IMR-90 (cell line): ENCODE measurements around the gene CNTN4.

Experiments
- BHLHE40 ChIP-seq: fragments of 150-350 bp; IDR thresholded peaks from 2 replicates; pipeline ENCODE4 v1.6.1; 2016; ENCODE audit warnings: mild to moderate bottlenecking, low read depth, low read length
- CEBPB ChIP-seq: IDR thresholded peaks from 2 replicates; pipeline ENCODE4 v1.6.1; 2012; ENCODE audit warnings: low read depth, low read length, improper control_type of control experiment
- CTCF ChIP-seq: conservative IDR thresholded peaks from 2 replicates; pipeline ENCODE4 v1.5.1; 2012; ENCODE audit warnings: mild to moderate bottlenecking, low read depth, low read length, improper control_type of control experiment
- ELK1 ChIP-seq: fragments of 150-350 bp; IDR thresholded peaks from 2 replicates; pipeline ENCODE4 v1.6.1; 2016; ENCODE audit warnings: low read depth, mild to moderate bottlenecking, low read length, moderate library complexity, borderline replicate concordance
- FOS ChIP-seq: fragments of 150-350 bp; IDR thresholded peaks from 2 replicates; pipeline ENCODE4 v1.6.1; 2016; ENCODE audit warnings: low read depth, low read length
- MAFK ChIP-seq: IDR thresholded peaks from 2 replicates; pipeline ENCODE4 v1.6.1; 2012; ENCODE audit warnings: low read depth, low read length, improper control_type of control experiment
- MAZ ChIP-seq: IDR thresholded peaks from 2 replicates; pipeline ENCODE4 v1.6.1; 2012; ENCODE audit warnings: low read depth, mild to moderate bottlenecking, low read length, improper control_type of control experiment, moderate library complexity, borderline replicate concordance
- MXI1 ChIP-seq: IDR thresholded peaks from 2 replicates; pipeline ENCODE4 v1.6.1; 2012; ENCODE audit warnings: low read depth, mild to moderate bottlenecking, low read length, moderate library complexity, borderline replicate concordance
- POLR2A ChIP-seq: IDR thresholded peaks from 2 replicates; pipeline ENCODE4 v1.6.1; 2012; ENCODE audit warnings: mild to moderate bottlenecking, low read depth, low read length
- RAD21 ChIP-seq: IDR thresholded peaks from 2 replicates; pipeline ENCODE4 v1.6.1; 2012; ENCODE audit warnings: low read length, improper control_type of control experiment
- RCOR1 ChIP-seq: IDR thresholded peaks from 2 replicates; pipeline ENCODE4 v1.6.1; 2012; ENCODE audit warnings: mild to moderate bottlenecking, low read length, improper control_type of control experiment; ENCODE audit not compliant: insufficient replicate concordance
- RFX5 ChIP-seq: IDR thresholded peaks from 2 replicates; pipeline ENCODE4 v1.8.0; 2012; ENCODE audit warnings: low read depth, mild to moderate bottlenecking, low read length, moderate library complexity
- USF2 ChIP-seq: fragments of 150-350 bp; IDR thresholded peaks from 2 replicates; pipeline ENCODE4 v1.6.1; 2017; ENCODE audit warnings: mild to moderate bottlenecking, antibody characterized with exemption, low read length, low read depth

DNA sequence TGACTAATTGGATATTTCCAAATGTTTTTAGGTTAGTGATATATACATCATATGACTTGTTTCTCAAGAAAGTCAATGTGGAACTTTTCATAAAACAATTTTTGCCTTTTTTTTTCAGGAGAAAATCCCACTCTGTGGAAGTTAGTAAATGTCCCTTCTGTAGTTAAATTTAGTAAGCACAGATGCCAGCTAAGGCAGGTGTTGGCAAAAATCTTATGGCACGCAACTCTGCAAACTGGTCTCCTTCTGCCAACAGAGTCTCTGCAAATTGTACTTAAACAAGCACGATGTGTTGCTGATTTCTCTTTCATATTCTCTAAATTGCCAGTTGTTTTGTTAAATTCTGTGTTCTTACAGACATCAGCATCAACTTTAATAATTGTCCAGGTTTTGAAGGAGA, 777.7 kb downstream of the CNTN4 start:
- no peak for TF ChIP-seq RAD21
- TF ChIP-seq CTCF: no peak
- TF ChIP-seq BHLHE40: no peak
- no peak for TF ChIP-seq MAFK
- no peak for TF ChIP-seq POLR2A
- TF ChIP-seq FOS: no peak
- no peak for TF ChIP-seq MXI1
- TF ChIP-seq MAZ: no peak
- no peak for TF ChIP-seq RFX5
- TF ChIP-seq CEBPB: no peak
- TF ChIP-seq ELK1: no peak
- TF ChIP-seq RCOR1: no peak
- TF ChIP-seq USF2: no peak
